ENCODE results near the gene POLR2L.

Gene POLR2L

DNA sequence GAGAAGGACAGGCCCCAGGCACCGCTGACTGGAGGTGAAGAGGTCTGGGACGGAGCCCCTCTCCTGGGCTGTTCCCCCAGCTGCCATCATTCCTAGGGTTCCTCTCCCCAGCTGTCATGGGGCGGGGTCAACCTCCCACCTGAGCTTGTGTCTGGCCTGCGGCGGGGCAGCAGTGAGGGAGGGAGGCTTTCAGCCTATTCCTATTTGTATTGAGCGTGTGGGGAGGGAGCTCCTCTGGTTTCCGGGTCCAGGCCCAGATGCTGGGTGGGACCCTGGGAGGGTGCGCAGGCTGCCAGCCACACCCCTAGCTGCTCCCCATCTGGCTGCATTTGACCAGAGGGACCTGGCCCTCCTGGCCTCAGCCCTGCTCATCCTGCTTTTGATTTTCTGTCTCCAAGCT, 14.1 kb upstream of the POLR2L start:
- no peaks in the 10 kb centered on the region for H3K36me3 ChIP-seq (ENCODE audit: control insufficient read depth, low read length)
- H3F3A ChIP-seq (ENCODE audit: control insufficient read depth, insufficient read depth) = no peaks in the 10 kb centered on the region
- H3K27me3 ChIP-seq (ENCODE audit: control insufficient read depth, low read length) = no peaks in the 10 kb centered on the region
- no peak overlapping the region for H3K27ac ChIP-seq (ENCODE audit: low read depth, low read length)
- H4K20me1 ChIP-seq (ENCODE audit: control insufficient read depth, insufficient read depth, low read depth, low read length) = no peaks in the 10 kb centered on the region
- TF ChIP-seq, protein P1, sequence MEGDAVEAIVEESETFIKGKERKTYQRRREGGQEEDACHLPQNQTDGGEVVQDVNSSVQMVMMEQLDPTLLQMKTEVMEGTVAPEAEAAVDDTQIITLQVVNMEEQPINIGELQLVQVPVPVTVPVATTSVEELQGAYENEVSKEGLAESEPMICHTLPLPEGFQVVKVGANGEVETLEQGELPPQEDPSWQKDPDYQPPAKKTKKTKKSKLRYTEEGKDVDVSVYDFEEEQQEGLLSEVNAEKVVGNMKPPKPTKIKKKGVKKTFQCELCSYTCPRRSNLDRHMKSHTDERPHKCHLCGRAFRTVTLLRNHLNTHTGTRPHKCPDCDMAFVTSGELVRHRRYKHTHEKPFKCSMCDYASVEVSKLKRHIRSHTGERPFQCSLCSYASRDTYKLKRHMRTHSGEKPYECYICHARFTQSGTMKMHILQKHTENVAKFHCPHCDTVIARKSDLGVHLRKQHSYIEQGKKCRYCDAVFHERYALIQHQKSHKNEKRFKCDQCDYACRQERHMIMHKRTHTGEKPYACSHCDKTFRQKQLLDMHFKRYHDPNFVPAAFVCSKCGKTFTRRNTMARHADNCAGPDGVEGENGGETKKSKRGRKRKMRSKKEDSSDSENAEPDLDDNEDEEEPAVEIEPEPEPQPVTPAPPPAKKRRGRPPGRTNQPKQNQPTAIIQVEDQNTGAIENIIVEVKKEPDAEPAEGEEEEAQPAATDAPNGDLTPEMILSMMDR (IDR thresholded peaks at IDR 0.05; ENCODE audit: low read depth, low read length, poor library complexity, severe bottlenecking) = no peak
- TF ChIP-seq EZH2phosphoT487 (IDR thresholded peaks at IDR 0.05; ENCODE audit: borderline replicate concordance, low read length) = no peak
- H3K4me2 ChIP-seq (ENCODE audit: low read length) = no peak overlapping the region
- no peaks in the 10 kb centered on the region for H3K4me1 ChIP-seq (ENCODE audit: control insufficient read depth, low read length)
- no peaks in the 10 kb centered on the region for H3K9me3 ChIP-seq (ENCODE audit: control insufficient read depth, insufficient read depth, low read length)
- no peaks in the 10 kb centered on the region for H3K9me2 ChIP-seq (replicated peaks; ENCODE audit: control insufficient read depth, low read length)
- H3K4me3 ChIP-seq (ENCODE audit: low read length) = no peak overlapping the region
- H3K79me2 ChIP-seq (ENCODE audit: control insufficient read depth, low read length) = no peaks in the 10 kb centered on the region

DNA sequence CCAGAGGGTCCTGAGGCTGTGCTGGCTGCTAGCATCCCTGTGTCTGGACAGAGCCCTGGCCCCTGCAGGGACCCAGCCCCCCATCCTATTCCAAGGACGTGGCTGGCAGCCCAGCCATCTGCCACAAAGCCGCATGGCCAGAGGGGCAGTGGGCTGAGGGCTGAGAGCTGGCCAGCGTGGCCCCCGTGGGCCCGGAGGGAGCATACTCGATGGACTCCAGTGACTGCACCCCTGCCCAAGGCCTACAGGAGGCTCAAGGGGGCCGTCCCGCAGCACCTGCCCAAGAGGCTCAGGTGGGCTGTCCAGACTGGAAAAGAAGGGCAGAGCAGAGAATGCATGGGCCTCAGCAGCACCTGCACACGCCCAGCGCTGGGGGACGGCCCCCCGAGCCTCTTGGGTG, 13.5 kb upstream of the POLR2L start:
- no peaks in the 10 kb centered on the region for H3K4me1 ChIP-seq (ENCODE audit: control insufficient read depth, low read length)
- no peaks in the 10 kb centered on the region for H3F3A ChIP-seq (ENCODE audit: control insufficient read depth, insufficient read depth)
- H3K4me3 ChIP-seq (ENCODE audit: low read length) = no peak overlapping the region
- H3K4me2 ChIP-seq (ENCODE audit: low read length) = no peak overlapping the region
- H3K9me3 ChIP-seq (ENCODE audit: control insufficient read depth, insufficient read depth, low read length) = no peaks in the 10 kb centered on the region
- no peaks in the 10 kb centered on the region for H3K9me2 ChIP-seq (replicated peaks; ENCODE audit: control insufficient read depth, low read length)
- TF ChIP-seq, protein P1 (IDR thresholded peaks at IDR 0.05; ENCODE audit: low read depth, low read length, poor library complexity, severe bottlenecking) = no peak
- TF ChIP-seq EZH2phosphoT487 (IDR thresholded peaks at IDR 0.05; ENCODE audit: borderline replicate concordance, low read length) = no peak
- H3K27me3 ChIP-seq (ENCODE audit: control insufficient read depth, low read length) = peaks cover under 1% of the 10 kb centered on the region; the same call in 1 of the 2 replicates
- H3K79me2 ChIP-seq (ENCODE audit: control insufficient read depth, low read length) = no peaks in the 10 kb centered on the region
- no peaks in the 10 kb centered on the region for H3K36me3 ChIP-seq (ENCODE audit: control insufficient read depth, low read length)
- no peaks in the 10 kb centered on the region for H4K20me1 ChIP-seq (ENCODE audit: control insufficient read depth, insufficient read depth, low read depth, low read length)
- H3K27ac ChIP-seq (ENCODE audit: low read depth, low read length) = no peak overlapping the region

DNA sequence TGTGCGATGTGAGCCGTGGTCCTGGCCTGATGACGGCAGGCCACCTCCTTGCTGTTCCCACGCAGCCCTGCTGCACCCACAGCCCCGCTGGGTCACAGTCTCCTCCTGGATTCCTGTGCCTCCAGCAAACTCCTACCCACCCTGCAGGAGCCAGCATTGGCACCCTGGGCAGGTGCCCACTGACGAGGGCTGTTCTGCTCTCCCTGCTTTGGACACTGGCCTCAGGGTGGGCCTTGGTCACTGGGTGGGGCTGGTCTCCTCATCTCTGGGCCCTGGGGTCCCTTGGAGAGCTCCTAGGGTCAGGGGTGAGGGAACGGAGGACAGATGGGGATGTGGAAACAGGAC, 13.0 kb upstream of the POLR2L start:
- no peaks in the 10 kb centered on the region for H3K79me2 ChIP-seq (ENCODE audit: control insufficient read depth, low read length)
- H3K4me3 ChIP-seq (ENCODE audit: low read length) = no peak overlapping the region
- H3K9me3 ChIP-seq (ENCODE audit: control insufficient read depth, insufficient read depth, low read length) = no peaks in the 10 kb centered on the region
- 0 out of 2 replicates have a peak, but pooled peaks cover under 1% of the 10 kb centered on the region for H4K20me1 ChIP-seq (ENCODE audit: control insufficient read depth, insufficient read depth, low read depth, low read length)
- no peaks in the 10 kb centered on the region for H3K4me1 ChIP-seq (ENCODE audit: control insufficient read depth, low read length)
- H3K27ac ChIP-seq (ENCODE audit: low read depth, low read length) = no peak overlapping the region
- no peaks in the 10 kb centered on the region for H3K9me2 ChIP-seq (replicated peaks; ENCODE audit: control insufficient read depth, low read length)
- H3K27me3 ChIP-seq (ENCODE audit: control insufficient read depth, low read length) = peaks cover 3% of the 10 kb centered on the region
- no peak overlapping the region for H3K4me2 ChIP-seq (ENCODE audit: low read length)
- no peaks in the 10 kb centered on the region for H3K36me3 ChIP-seq (ENCODE audit: control insufficient read depth, low read length)
- no peaks in the 10 kb centered on the region for H3F3A ChIP-seq (ENCODE audit: control insufficient read depth, insufficient read depth)
- TF ChIP-seq EZH2phosphoT487 (IDR thresholded peaks at IDR 0.05; ENCODE audit: borderline replicate concordance, low read length) = no peak
- TF ChIP-seq, protein P1 (IDR thresholded peaks at IDR 0.05; ENCODE audit: low read depth, low read length, poor library complexity, severe bottlenecking) = no peak

Measured in DOHH2 (cell line).